GM23338 (cell line): ENCODE data around the gene DNAL4. TPM values are rescaled to one million over a fixed set of nuclear protein-coding genes. Genes with fewer than 3 reads are reported as not detected.

Experiments
- ATAC-seq: fragments of 200-7000 bp; cut with Tn5 transposase; 3 replicates; pipeline ENCODE4 v1.9.1; 2020
- DNase-seq: peaks from one replicate; pipeline ENCODE4 v3.0.0-alpha.2; 2015; ENCODE audit warnings: low spot score
- H2AFZ ChIP-seq: fragments of 200-600 bp; sonication (generic); 2 replicates; pipeline ENCODE4 v1.8.0; 2016; ENCODE audit warnings: antibody characterized with exemption, mild to moderate bottlenecking, moderate library complexity
- H3F3A ChIP-seq: fragments of 200-600 bp; sonication (generic); replicated peaks from 2 replicates; pipeline ENCODE4 v1.8.0; 2017; ENCODE audit warnings: antibody characterized with exemption, mixed run types, low read depth
- H3K27ac ChIP-seq: fragments of 200-600 bp; sonication (generic); 2 replicates; pipeline ENCODE4 v1.6.1; 2016; ENCODE audit warnings: low read depth
- H3K27me3 ChIP-seq: fragments of 200-600 bp; sonication (generic); 2 replicates; pipeline ENCODE4 v1.8.0; 2016; ENCODE audit warnings: mild to moderate bottlenecking, mixed run types, moderate library complexity; ENCODE audit not compliant: insufficient read depth
- H3K36me3 ChIP-seq: fragments of 200-600 bp; sonication (generic); 2 replicates; pipeline ENCODE4 v1.8.0; 2016; ENCODE audit warnings: mild to moderate bottlenecking; ENCODE audit not compliant: insufficient read depth
- H3K4me1 ChIP-seq: fragments of 200-600 bp; sonication (generic); 2 replicates; pipeline ENCODE4 v1.8.0; 2016; ENCODE audit warnings: mild to moderate bottlenecking, moderate library complexity; ENCODE audit not compliant: insufficient read depth
- H3K4me2 ChIP-seq: fragments of 200-600 bp; sonication (generic); 2 replicates; pipeline ENCODE4 v1.7.1; 2017; ENCODE audit warnings: mixed run types
- H3K4me3 ChIP-seq: fragments of 200-600 bp; sonication (generic); 2 replicates; pipeline ENCODE4 v1.6.1; 2016; ENCODE audit warnings: mixed run types
- H3K79me2 ChIP-seq: fragments of 200-600 bp; sonication (generic); replicated peaks from 2 replicates; pipeline ENCODE4 v1.8.0; 2017; ENCODE audit warnings: mild to moderate bottlenecking; ENCODE audit not compliant: insufficient read depth
- H3K9me2 ChIP-seq: fragments of 200-600 bp; sonication (generic); 2 replicates; pipeline ENCODE4 v1.8.0; 2017; ENCODE audit not compliant: insufficient read depth
- H4K20me1 ChIP-seq: fragments of 200-600 bp; sonication (generic); replicated peaks from 2 replicates; pipeline ENCODE4 v1.8.0; 2017; ENCODE audit warnings: mild to moderate bottlenecking; ENCODE audit not compliant: insufficient read depth
- H3K27ac Mint-ChIP-seq: 2 replicates; pipeline ENCODE4 v1.8.0; 2020; ENCODE audit warnings: inconsistent platforms, mild to moderate bottlenecking, moderate library complexity, mixed read lengths
- H3K27me3 Mint-ChIP-seq: 3 replicates; pipeline ENCODE4 v1.8.0; 2022; ENCODE audit warnings: low read depth, mild to moderate bottlenecking, moderate library complexity, mixed read lengths, inconsistent platforms; ENCODE audit not compliant: insufficient read depth, poor library complexity
- H3K36me3 Mint-ChIP-seq: 3 replicates; pipeline ENCODE4 v1.8.0; 2021; ENCODE audit warnings: low read depth, mild to moderate bottlenecking, inconsistent platforms, moderate library complexity, mixed read lengths
- H3K4me1 Mint-ChIP-seq: 3 replicates; pipeline ENCODE4 v1.8.0; 2020; ENCODE audit warnings: mild to moderate bottlenecking, inconsistent platforms, mixed read lengths
- H3K4me3 Mint-ChIP-seq: 3 replicates; pipeline ENCODE4 v1.8.0; 2021; ENCODE audit warnings: moderate library complexity, mild to moderate bottlenecking, inconsistent platforms, mixed read lengths
- H3K9me3 Mint-ChIP-seq: 3 replicates; pipeline ENCODE4 v1.8.0; 2020; ENCODE audit warnings: moderate library complexity, mild to moderate bottlenecking, inconsistent platforms, mixed read lengths
- CREB1 ChIP-seq: fragments of 250-450 bp; sonication (Bioruptor Pico); IDR thresholded peaks from 2 replicates; pipeline ENCODE4 v1.5.0; 2020; ENCODE audit warnings: low read depth, mild to moderate bottlenecking, moderate library complexity
- CTCF ChIP-seq, 2 experiments: fragments of 200-600 bp in 1 of 2; sonication (generic) in 1 of 2; conservative IDR thresholded peaks; 2 replicates each; pipeline versions ENCODE4 v1.5.1 to v1.6.1; 2016 to 2017; ENCODE audit warnings: antibody characterized with exemption in 2 of 2, low read depth in 2 of 2, mild to moderate bottlenecking in 2 of 2, moderate library complexity in 1 of 2
- ETS1 ChIP-seq: IDR thresholded peaks from 2 replicates; pipeline ENCODE4 v1.6.1; 2016; ENCODE audit warnings: antibody characterized with exemption
- EZH2 ChIP-seq: fragments of 200-600 bp; sonication (generic); IDR thresholded peaks from one replicate; pipeline ENCODE4 v1.8.0; 2017; ENCODE audit warnings: antibody characterized with exemption, mild to moderate bottlenecking, low read depth; ENCODE audit not compliant: unreplicated experiment
- EZH2phosphoT487 ChIP-seq: fragments of 200-600 bp; sonication (generic); IDR thresholded peaks from one replicate; pipeline ENCODE4 v1.8.1; 2018; ENCODE audit warnings: antibody characterized with exemption; ENCODE audit not compliant: unreplicated experiment
- JUNB ChIP-seq: IDR thresholded peaks from one replicate; pipeline ENCODE4 v1.6.1; 2016; ENCODE audit warnings: antibody characterized with exemption; ENCODE audit not compliant: unreplicated experiment
- NANOG ChIP-seq: IDR thresholded peaks from 2 replicates; pipeline ENCODE4 v1.6.1; 2016; ENCODE audit warnings: antibody characterized with exemption, borderline replicate concordance
- POLR2AphosphoS5 ChIP-seq: IDR thresholded peaks from 2 replicates; pipeline ENCODE4 v1.6.1; 2016; ENCODE audit warnings: antibody characterized with exemption, low read depth
- REST ChIP-seq: IDR thresholded peaks from one replicate; pipeline ENCODE4 v1.6.1; 2018; ENCODE audit warnings: antibody characterized with exemption; ENCODE audit not compliant: unreplicated experiment
- STAT1 ChIP-seq: IDR thresholded peaks from one replicate; pipeline ENCODE4 v1.6.1; 2016; ENCODE audit warnings: antibody characterized with exemption; ENCODE audit not compliant: unreplicated experiment
- ZNF114 ChIP-seq: fragments of 250-450 bp; sonication (Bioruptor Pico); IDR thresholded peaks from 2 replicates; pipeline ENCODE4 v1.5.0; 2020; ENCODE audit warnings: mild to moderate bottlenecking, moderate library complexity
- ZNF331 ChIP-seq: fragments of 250-450 bp; sonication (Bioruptor Pico); IDR thresholded peaks from 2 replicates; pipeline ENCODE4 v1.5.0; 2020; ENCODE audit warnings: low read depth, mild to moderate bottlenecking, moderate library complexity
- ZNF462 ChIP-seq: fragments of 250-450 bp; sonication (Bioruptor Pico); IDR thresholded peaks from 2 replicates; pipeline ENCODE4 v1.5.0; 2020; ENCODE audit warnings: mild to moderate bottlenecking, moderate library complexity
- polyA plus RNA-seq: library from polyadenylated mRNA; unstranded; fragments of >200 nt; fragmentation: Nextera tagmentation; extraction: Ambion mirVana; gene quantifications from 2 replicates; pipeline ENCODE4 v1.2.1, GENCODE V29; 2016
- total RNA-seq: library from RNA; depleted of rRNA; stranded (reverse); fragments of >200 nt; shearing (Covaris generic); gene quantifications from 2 replicates; pipeline ENCODE4 v1.2.3, GENCODE V29; 2014

DNAL4 gene
- total and polyA plus RNA-seq, 2 experiments from 2014 or later, result 9.3 to 10.0 TPM

GRCh38 chr22:38796262-38796957 lies 2.5 kb upstream of the DNAL4 start:
- DNase-seq (no peak), ATAC-seq (no peak)
- Histone ChIP-seq H3K36me3 (no peaks in the 10 kb centered on the region), H3F3A (no peaks in the 10 kb centered on the region), H2AFZ (no peak overlapping the region), H3K4me3 (no peak overlapping the region), H4K20me1 (no peaks in the 10 kb centered on the region), H3K27me3 (no peaks in the 10 kb centered on the region), H3K79me2 (no peaks in the 10 kb centered on the region), H3K9me2 (peaks cover 4% of the 10 kb centered on the region), H3K4me1 (peaks cover 10% of the 10 kb centered on the region), H3K4me2 (no peak overlapping the region), H3K27ac (no peak overlapping the region)
- Mint-ChIP-seq H3K4me3 (no peak overlapping the region), H3K9me3 (no peaks in the 10 kb centered on the region), H3K36me3 (peaks cover 3% of the 10 kb centered on the region; the same call in 1 of the 3 replicates), H3K27ac (no peak overlapping the region), H3K27me3 (peaks cover 8% of the 10 kb centered on the region), H3K4me1 (peaks cover 6% of the 10 kb centered on the region; the same call in 2 of the 3 replicates)
- TF ChIP-seq ZNF114 (no peak), STAT1 (no peak), POLR2AphosphoS5 (no peak), ETS1 (no peak), REST (no peak), ZNF331 (CRISPR knock-in tag) (no peak), JUNB (no peak), CTCF (conservative IDR thresholded peaks at IDR 0.05; ENCODE audit: low read depth in 2 of 2) (no peak), NANOG (no peak), CREB1 (no peak), EZH2 (no peak), EZH2phosphoT487 (no peak), ZNF462 (no peak)
